Effector memory CD4-positive, alpha-beta T cell (primary cell): ENCODE measurements around the gene HIP1.
"Not testable (repeated sequence)": the region's sequence is repeated elsewhere in the genome, so short reads cannot be mapped to it uniquely, and the experiment has no call there.

Experiments used
- DNase-seq, 3 donors: peaks; one replicate each; pipeline ENCODE4 v3.0.0-alpha.2; 2020
- H3K27ac ChIP-seq: 2 replicates; pipeline ENCODE4 v1.7.0; 2013; ENCODE audit warnings: mild to moderate bottlenecking, low read length, moderate library complexity; ENCODE audit not compliant: insufficient read depth, poor library complexity, severe bottlenecking
- H3K27me3 ChIP-seq: replicated peaks from 2 replicates; pipeline ENCODE4 v1.7.0; 2013; ENCODE audit warnings: mild to moderate bottlenecking, low read length; ENCODE audit not compliant: insufficient read depth, control insufficient read depth, poor library complexity, severe bottlenecking
- H3K36me3 ChIP-seq: 2 replicates; pipeline ENCODE4 v1.7.0; 2013; ENCODE audit warnings: mild to moderate bottlenecking, low read length, moderate library complexity; ENCODE audit not compliant: control insufficient read depth, insufficient read depth
- H3K4me1 ChIP-seq: 2 replicates; pipeline ENCODE4 v1.7.0; 2013; ENCODE audit warnings: low read length, mild to moderate bottlenecking; ENCODE audit not compliant: control insufficient read depth, insufficient read depth, poor library complexity, severe bottlenecking
- H3K4me3 ChIP-seq: 2 replicates; pipeline ENCODE4 v1.7.0; 2013; ENCODE audit warnings: low read length, low read depth, mild to moderate bottlenecking; ENCODE audit not compliant: insufficient read depth, poor library complexity, severe bottlenecking
- H3K9me3 ChIP-seq: 2 replicates; pipeline ENCODE4 v1.7.0; 2013; ENCODE audit warnings: mild to moderate bottlenecking, low read length, moderate library complexity; ENCODE audit not compliant: control insufficient read depth

Gene HIP1

GRCh38 chr7:75635036-75635435 lies 103.7 kb downstream of the HIP1 start:
- DNase-seq = no peak
- no peaks in the 10 kb centered on the region for H3K9me3 ChIP-seq
- no peak overlapping the region for H3K27ac ChIP-seq
- no peaks in the 10 kb centered on the region for H3K36me3 ChIP-seq
- H3K4me3 ChIP-seq = no peak overlapping the region
- peaks cover 10% of the 10 kb centered on the region for H3K4me1 ChIP-seq
- H3K27me3 ChIP-seq = no peaks in the 10 kb centered on the region

DNA sequence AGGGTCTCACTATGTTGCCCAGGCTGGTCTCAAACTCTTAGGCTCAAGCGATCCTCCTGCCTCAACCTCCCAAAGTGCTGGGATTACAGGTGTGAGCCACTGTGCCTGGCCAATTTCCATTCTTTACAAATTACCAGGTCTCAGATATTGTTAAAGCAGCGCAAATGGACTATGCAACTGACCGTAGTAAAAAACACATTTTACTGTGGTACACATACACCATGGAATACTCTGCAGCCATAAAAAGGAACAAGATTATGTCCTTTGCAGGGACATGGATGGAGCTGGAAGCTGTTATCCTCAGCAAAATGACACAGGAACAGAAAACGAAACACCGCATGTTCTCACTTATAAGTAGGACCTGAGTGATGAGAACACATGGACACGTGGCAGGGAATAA lies 106.2 kb downstream of the HIP1 start:
- not testable (repeated sequence) for H3K36me3 ChIP-seq, DNase-seq, H3K27ac ChIP-seq, H3K4me3 ChIP-seq, H3K9me3 ChIP-seq, H3K4me1 ChIP-seq, H3K27me3 ChIP-seq

- H3K4me3 ChIP-seq = no peak overlapping the region
- no peaks in the 10 kb centered on the region for H3K9me3 ChIP-seq
- no peaks in the 10 kb centered on the region for H3K4me1 ChIP-seq
- H3K27ac ChIP-seq = no peak overlapping the region
- no peak for DNase-seq
- H3K27me3 ChIP-seq = no peaks in the 10 kb centered on the region
- H3K36me3 ChIP-seq = no peaks in the 10 kb centered on the region
These were observed 107.0 kb downstream of the HIP1 start for GRCh38 chr7:75631711-75632110.

- H3K9me3 ChIP-seq = no peaks in the 10 kb centered on the region
These were observed 108.2 kb downstream of the HIP1 start for GRCh38 chr7:75630549-75630948.

DNA sequence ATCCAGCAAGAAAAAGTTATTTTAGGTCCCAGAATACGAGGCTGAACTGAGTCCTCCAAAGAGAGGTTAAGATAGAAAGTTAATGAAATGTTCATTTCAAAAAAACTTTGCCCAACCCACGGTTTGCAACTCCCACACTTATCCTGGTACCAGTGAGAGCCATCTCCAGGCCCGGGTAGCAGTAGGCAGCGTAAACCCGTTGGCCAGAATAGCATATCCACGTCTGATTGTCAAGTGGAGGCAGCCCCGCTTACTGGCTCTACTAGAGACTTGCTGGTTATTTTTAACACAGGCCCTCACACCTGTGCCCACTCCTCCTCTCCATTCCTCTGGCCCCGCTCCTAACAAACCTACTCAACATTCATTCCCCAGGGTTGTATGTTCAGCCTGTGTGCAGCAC lies 109.7 kb downstream of the HIP1 start:
- H3K27me3 ChIP-seq = no peaks in the 10 kb centered on the region
- no peaks in the 10 kb centered on the region for H3K9me3 ChIP-seq
- DNase-seq = no peak
- no peak overlapping the region for H3K4me3 ChIP-seq
- no peaks in the 10 kb centered on the region for H3K36me3 ChIP-seq
- H3K4me1 ChIP-seq = no peaks in the 10 kb centered on the region
- H3K27ac ChIP-seq = no peak overlapping the region

More at GRCh38 chr7:75630549-75630948, 108.2 kb downstream of the HIP1 start:
- no peak overlapping the region for H3K27ac ChIP-seq
- no peaks in the 10 kb centered on the region for H3K27me3 ChIP-seq
- H3K4me3 ChIP-seq = no peak overlapping the region
- H3K4me1 ChIP-seq = no peaks in the 10 kb centered on the region
- DNase-seq = no peak
- H3K36me3 ChIP-seq = no peaks in the 10 kb centered on the region

- Histone ChIP-seq H3K4me3 (no peak overlapping the region), H3K36me3 (no peaks in the 10 kb centered on the region), H3K27me3 (no peaks in the 10 kb centered on the region), H3K27ac (no peak overlapping the region), H3K4me1 (no peaks in the 10 kb centered on the region), H3K9me3 (no peaks in the 10 kb centered on the region)
- no peak for DNase-seq
These were observed 110.7 kb downstream of the HIP1 start for GRCh38 chr7:75628055-75628454.

- no peaks in the 10 kb centered on the region for H3K36me3 ChIP-seq
- H3K9me3 ChIP-seq = no peaks in the 10 kb centered on the region
- no peaks in the 10 kb centered on the region for H3K4me1 ChIP-seq
- DNase-seq = no peak
- H3K4me3 ChIP-seq = no peak overlapping the region
- H3K27ac ChIP-seq = no peak overlapping the region
- no peaks in the 10 kb centered on the region for H3K27me3 ChIP-seq
These were observed 111.8 kb downstream of the HIP1 start for GRCh38 chr7:75626954-75627353.

DNA sequence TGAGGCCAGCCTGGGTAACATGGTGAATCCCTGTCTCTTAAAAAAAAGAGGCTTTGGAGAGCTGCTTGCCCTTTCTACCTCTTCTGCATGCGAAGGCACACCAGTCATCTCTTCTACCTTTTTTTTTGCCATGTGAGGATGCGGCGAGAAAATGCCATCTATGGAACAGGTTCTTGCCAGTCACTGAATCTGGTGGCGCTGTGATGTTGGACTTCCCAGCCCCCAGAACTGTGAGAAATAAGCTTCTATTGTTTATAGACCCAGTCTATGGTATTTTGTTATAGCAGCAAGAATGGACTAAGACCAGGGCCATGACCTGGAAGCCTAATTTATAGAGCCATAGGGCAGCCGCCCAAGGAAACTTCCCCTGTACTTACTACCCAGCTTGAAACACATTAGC lies 112.9 kb downstream of the HIP1 start:
- Histone ChIP-seq H3K4me1 (no peaks in the 10 kb centered on the region), H3K4me3 (no peak overlapping the region), H3K27ac (no peak overlapping the region), H3K9me3 (no peaks in the 10 kb centered on the region), H3K27me3 (no peaks in the 10 kb centered on the region), H3K36me3 (no peaks in the 10 kb centered on the region)
- no peak for DNase-seq

DNA sequence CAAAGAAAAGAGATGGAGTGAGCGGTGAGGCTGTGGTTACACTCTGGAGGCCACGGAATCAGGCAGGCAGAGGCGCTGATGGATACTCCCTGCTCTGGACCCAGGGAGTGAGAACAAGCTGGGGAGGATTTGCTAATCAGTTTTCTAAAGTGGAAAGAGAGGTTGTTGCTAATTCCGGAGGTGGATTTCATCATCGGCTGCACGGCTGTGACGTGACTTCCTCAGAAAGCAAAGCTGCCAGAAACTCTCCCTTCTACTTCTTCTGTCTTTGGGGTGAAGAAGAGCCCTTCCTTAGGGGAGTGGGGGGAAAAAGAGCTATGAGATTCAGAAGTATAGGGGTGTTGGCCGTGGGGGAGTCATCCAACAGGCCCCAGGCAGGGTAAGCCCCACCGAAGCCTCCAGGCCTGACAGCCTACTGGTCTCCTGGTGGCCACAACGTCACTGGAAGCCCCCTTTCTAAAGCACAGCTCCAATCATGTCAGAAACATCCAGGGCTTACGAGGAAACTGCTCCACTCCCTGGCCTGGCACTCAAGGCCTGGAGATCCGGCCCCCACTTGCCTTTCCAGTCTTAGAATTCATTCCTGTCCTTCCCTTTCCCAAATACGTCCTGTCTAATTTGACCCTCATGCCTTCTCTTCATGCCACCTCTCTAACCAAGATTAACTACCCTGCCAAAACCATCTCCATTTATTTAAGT lies 114.5 kb downstream of the HIP1 start:
- DNase-seq = no peak
- Histone ChIP-seq H3K27me3 (no peaks in the 10 kb centered on the region), H3K4me3 (no peak overlapping the region), H3K27ac (no peak overlapping the region), H3K36me3 (no peaks in the 10 kb centered on the region), H3K9me3 (no peaks in the 10 kb centered on the region), H3K4me1 (no peaks in the 10 kb centered on the region)

DNA sequence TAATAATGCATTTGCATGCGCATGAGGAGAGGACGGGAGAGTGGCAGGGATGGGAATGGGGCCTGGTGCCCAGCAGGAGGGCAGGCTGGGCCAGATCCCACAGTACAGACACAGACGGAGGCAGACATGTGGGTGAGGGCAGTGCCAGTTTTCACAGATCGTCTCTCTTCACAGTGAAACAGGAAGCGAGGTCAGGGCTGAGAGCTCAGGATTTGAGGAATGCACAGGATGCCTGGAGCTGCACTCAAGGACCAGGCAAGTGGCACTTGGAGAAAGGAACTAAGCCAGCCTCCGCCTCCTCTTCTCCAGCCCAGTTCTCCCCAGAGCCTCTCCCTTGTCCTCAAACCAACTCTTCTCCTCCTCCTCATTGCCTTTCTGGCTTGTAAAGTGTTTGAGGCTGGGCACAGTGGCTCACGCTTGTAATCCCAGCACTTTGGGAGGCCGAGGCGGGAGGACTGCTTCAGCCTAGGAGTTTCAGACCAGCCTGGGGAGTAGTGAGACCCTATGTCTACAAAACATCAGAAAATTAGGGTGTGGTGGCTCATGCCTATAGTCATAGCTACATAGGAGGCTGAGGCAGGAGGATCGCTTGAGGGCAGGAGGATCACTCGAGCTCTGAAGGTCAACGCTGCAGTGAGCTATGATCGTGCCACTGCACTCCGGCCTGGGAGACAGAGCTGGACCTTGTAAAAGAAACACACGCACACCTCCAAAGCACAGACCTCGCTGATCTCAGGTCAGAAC lies 115.2 kb downstream of the HIP1 start:
- no peaks in the 10 kb centered on the region for H3K27me3 ChIP-seq
- H3K27ac ChIP-seq = no peak overlapping the region
- no peak for DNase-seq
- H3K4me3 ChIP-seq = no peak overlapping the region
- no peaks in the 10 kb centered on the region for H3K9me3 ChIP-seq
- H3K4me1 ChIP-seq = no peaks in the 10 kb centered on the region
- no peaks in the 10 kb centered on the region for H3K36me3 ChIP-seq
